Left colon (tissue), 2 donors: ENCODE measurements around the gene MINDY2. TPM values are rescaled to one million over a fixed set of nuclear protein-coding genes. Genes with fewer than 3 reads are reported as not detected.
"Not testable (repeated sequence)": the region's sequence is repeated elsewhere in the genome, so short reads cannot be mapped to it uniquely, and the experiment has no call there.

Experiments used
- ATAC-seq: fragments of 200-7000 bp; cut with Tn5 transposase; one replicate; pipeline ENCODE4 v1.9.1; 2020; ENCODE audit warnings: mild to moderate bottlenecking, moderate library complexity
- DNase-seq, 2 donors: peaks; one replicate each; pipeline ENCODE4 v3.0.0-alpha.2; 2020
- intact Hi-C, 2 donors: fragments of 100-400 bp; cut with DNase I in 1 of 2; cut with micrococcal nuclease in 1 of 2; formaldehyde crosslinking; loops; one replicate each; pipeline versions ENCODE4 v1.11.2 to v1.14.0; 2022; cut with DNase I, micrococcal nuclease
- total RNA-seq, 2 donors: library from RNA; stranded (reverse); fragmentation: NEBNext Ultra II Directional; extraction: Animal tissue kit (Norgen Biotek cat#: 25700); gene quantifications; one replicate each; pipeline ENCODE4 v1.2.1, GENCODE V29; 2021
- donor health status: DM: no; HTN: no; CAD: no.
- donor health status: DM: yes; HTN: yes; CAD: no.

Gene MINDY2
- total RNA-seq, 2 donors from 2014 or later = 9.0 to 14.1 TPM

DNA sequence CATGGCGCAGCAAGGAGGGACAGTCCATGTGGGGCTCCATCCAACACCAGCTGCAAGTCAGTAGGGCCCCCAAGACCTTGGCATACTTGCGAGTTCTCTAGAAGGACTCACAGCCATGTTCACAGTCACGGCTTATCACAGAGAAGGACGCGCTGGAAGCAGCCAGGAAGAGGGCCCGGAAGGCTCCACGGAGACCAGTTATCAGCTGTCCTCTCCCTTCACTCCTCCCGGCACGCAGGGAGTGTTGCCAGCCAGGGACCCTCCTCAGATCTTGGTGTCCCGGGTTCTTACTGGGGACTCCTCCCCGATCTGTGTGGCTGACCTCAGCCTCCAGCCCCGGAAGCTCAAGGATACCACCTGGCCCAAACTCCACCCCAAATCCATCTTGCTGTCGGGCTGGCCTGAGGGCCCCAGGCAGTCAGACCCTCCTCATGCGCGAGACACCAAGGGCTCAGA lies 94.4 kb downstream of the MINDY2 start:
- ATAC-seq (no peak), DNase-seq (no peak)
- intact Hi-C loops = no loop called here

DNA sequence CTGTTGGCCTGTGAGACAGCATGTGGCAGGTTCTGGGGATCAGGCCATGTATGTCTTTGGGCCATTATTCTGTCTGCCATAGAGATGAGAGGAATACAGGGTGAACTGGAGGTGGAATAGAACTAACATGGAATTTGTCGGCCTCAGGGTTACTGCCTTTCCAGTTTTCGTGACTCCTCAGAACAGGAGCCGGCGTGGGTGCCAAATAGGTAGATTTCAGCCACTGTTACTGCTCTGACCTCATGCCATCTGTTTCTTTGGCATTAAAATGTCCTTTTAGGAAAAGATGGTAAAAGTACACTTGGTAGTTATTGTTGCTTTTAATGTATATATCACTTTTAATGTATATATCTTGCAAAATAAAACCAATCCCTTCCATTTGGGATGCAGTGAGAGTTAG lies 96.8 kb downstream of the MINDY2 start:
- intact Hi-C loops = no loop called here
- ATAC-seq (no peak), DNase-seq (no peak)

DNA sequence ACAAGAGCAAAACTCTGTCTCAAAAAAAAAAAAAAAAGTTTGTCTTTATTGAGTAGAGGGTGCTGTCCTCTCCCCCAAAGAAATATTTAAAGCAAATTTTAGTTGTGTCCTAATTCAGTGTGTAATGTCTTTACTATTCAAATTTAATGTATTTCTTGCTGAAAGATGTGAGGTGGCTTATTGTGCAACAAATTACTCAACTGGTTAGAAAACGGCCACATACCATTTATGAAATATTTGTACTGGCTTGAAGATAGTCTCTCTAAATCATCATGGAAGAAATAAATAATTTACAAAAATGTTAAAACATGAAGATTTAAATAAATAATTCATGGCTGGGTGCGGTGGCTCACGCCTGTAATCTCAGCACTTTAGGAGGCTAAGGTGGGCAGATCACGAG lies 99.3 kb downstream of the MINDY2 start:
- no peak for DNase-seq
- no peak for ATAC-seq
- intact Hi-C loops = no loop called here

DNA sequence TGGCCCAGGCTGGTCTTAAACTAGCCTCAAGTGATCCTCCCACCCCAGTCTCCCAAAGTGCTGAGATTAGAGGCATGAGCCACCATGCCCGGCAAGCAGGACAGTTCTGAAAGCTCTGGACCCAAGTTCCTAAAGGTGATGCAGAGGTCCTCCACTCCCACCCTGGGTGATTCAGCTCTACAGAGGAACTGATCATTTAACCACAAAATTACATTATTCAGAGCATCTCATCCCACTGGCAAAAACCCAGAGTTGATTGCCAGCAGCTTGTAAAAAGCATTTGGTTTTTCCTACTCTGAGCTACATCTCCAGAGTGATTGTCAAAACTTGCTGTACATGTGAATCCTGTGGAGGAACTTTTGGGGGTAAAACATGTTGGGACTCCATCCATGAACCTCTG lies 102.2 kb downstream of the MINDY2 start:
- intact Hi-C loops = no loop called here
- ATAC-seq = no peak
- DNase-seq = no peak

DNA sequence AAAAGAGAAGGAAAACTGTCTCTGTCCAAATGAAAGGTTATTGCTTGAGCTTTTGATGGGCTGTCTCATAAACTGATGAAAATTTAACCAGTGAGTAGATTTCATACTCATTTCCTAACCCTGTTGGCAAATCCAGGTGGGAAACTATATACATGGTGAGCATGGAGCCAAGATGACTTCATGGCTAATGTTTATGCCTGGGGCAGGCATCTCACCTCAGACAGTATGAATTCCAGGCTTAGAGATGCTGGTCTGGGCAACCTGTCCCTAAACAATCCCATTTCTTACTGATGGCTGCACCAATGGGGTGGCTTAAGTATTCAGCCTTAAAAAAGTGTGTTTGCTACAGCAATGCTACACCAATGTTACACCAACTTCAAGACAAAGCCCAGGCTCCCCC lies 104.2 kb downstream of the MINDY2 start:
- ATAC-seq = no peak
- intact Hi-C loops = no loop called here
- no peak for DNase-seq

DNA sequence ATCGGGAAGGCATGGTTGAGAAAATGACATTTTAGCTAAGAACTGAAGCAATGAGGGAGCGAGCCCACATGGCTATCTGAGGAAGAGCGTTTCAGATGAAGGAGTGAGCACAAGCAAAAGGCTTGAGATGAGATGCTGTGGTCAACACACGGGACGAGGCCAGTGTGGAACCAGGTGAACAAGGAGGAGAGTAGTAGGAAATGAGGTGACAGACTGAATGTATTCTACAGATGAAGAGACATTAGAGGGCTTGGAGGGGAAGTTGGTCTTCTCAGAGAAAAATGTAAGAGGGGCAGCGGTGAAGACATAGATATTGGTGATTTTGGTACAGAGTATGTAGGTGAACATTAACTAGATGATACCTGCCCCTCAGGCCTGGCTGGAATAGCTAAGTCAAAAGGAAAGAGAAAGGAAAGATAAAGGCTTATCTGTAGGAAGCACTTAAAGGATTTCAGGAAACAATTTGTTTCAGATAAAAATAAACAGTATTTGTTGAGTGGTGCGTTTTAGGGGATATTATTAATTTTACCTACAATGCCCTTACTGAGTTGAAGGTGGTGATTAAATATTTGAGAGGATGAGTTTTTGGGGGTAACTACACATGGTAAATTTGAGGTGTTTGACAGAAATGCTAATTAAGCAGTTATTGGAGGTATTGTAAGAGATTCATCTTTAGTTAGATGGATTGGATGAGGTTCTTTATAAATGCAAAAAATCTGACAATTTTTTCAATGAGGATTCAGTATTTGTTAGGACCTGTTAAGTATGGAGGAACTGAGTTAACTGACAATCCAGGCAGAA lies 105.4 kb downstream of the MINDY2 start:
- DNase-seq (no peak), ATAC-seq (no peak)
- intact Hi-C loops = no loop called here

DNA sequence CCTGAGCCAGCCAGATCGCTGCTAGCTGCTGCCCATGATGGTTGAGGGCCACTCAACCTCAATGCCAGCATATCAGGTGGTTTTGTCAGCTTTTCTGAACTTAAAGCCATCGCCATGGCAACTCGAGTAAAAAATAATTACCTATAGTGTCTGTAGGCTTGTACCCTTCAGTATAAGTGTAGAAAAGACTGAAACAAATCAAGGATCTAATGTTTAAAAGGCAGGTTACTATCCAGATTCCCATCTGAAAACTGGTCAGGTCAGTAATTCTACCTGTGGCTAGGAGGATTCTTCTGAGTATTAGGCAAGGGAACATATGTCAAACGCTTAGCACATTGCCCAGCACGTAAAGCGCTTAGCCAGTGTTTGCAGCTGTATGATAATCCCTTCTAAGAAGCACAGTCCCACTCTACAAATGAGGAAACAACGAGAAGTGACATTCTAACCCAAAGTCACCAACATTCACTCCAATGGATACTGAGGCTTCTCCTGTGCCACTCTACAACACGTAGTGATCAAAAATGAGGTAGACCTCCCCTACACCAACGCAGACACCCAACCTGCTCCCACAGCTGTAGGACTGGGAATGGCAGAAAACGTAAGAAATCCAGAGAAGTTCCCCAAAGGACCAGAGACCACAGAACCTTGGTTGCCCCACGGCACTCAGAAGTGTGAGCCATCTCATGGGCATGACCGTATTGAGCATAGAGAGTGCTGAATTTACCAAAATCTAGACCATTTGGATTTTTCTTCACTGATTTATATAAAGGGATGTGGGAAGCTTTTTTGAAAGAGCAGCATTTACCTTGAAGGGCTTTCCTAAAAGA lies 107.1 kb downstream of the MINDY2 start:
- ATAC-seq = no peak
- intact Hi-C loops = no loop called here

DNA sequence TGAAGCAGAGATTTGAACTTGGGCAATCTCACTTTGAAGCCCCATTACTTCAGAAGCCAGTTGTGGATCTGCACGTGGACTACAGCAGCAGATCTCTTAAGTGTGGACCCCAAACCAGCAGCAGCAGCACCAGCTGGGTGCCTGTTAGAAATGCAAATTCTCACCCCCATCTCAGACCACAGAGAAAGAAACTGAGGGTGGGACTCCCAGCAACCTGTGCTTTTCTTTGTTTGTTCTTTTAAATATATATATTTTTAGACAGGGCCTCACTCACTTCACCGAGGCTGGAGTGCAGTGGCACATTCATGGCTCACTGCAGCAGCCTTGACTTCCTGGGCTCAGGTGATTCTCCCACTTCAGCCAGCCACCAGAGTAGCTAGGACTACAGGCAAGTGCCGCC lies 109.2 kb downstream of the MINDY2 start:
- intact Hi-C loops = no loop called here
- DNase-seq (no peak), ATAC-seq (peak; percentile 8)

More for the DNA sequence above, 107.1 kb downstream of the MINDY2 start:
- DNase-seq = no peak

DNA sequence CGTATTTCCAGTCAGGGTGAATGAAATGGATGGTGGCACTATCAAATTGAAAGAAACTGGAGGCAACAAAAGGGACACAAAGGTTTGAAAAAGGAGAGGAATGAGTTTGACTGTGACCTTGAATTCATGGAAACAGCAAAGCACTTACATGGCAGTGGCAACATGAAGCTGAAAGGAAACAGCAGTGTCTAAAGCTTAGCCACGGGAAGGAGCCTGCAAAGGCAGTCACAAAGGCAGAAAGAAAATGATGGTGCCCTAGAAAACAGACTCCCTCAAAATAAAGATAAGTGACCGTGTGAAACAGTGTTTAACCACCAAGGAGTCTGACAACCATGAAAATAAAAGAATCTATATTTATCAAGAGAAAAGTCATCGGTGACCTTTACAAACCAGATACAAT lies 111.1 kb downstream of the MINDY2 start:
- intact Hi-C loops = no loop called here
- no peak for ATAC-seq

DNA sequence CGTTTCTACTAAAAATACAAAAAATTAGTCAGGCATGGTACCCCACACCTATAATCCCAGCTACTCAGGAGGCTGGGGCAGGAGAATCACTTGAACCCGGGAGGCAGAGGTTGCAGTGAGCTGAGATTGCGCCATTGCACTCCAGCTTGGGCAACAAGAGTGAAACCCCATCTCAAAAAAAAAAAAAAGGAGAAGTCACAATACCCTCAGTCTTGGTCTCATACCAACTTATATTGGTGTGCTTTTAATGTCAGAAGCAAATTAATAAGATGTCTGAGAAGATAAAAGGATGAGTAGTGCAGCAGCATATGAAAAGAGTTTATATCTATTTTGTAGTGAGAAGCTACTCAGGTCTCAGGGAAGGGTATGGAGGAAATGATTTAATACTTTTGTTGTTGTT lies 112.8 kb downstream of the MINDY2 start:
- ATAC-seq, DNase-seq, intact Hi-C loops: not testable (repeated sequence)

More for the DNA sequence above, 111.1 kb downstream of the MINDY2 start:
- no peak for DNase-seq

DNA sequence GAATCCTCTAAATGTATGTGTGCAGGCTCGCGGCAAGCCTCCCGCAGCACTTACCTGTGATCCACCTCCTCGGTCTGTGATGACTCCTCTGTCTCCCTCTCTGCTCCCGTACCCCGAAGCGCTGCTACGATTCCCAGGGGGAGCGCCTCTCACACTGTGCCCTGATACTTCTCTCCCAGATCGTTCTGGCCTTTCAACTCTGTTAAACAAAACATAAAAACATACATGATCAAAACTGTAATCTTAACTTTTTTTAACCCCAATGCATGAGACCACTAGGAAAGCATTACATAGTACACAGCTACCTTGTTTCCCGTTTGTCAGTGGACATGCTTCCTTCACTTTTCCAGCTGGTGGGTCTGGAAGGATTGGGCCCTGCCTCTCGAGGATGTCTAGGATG lies 115.8 kb downstream of the MINDY2 start:
- ATAC-seq = no peak
- intact Hi-C loops = no loop called here
- DNase-seq = no peak

DNA sequence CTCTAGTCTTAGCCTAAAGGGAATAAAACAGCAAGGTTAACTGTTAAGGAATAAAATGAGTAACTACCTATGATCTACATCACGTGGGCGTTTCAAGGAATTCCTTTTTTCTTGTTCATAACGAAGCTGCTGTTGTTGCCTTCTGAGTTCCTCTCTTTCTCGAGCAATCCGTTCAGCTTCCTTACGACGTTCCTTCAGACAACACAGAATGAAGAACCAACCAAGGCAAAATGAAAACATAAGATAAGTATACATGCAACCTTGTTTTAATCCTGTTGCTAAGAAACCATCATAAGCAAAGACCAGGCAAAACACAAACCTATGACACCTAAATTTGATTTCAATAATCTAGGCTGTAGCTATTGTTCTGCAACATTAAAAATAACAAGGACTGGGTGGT lies 118.3 kb downstream of the MINDY2 start:
- DNase-seq (no peak), ATAC-seq (no peak)
- intact Hi-C loops = no loop called here

DNA sequence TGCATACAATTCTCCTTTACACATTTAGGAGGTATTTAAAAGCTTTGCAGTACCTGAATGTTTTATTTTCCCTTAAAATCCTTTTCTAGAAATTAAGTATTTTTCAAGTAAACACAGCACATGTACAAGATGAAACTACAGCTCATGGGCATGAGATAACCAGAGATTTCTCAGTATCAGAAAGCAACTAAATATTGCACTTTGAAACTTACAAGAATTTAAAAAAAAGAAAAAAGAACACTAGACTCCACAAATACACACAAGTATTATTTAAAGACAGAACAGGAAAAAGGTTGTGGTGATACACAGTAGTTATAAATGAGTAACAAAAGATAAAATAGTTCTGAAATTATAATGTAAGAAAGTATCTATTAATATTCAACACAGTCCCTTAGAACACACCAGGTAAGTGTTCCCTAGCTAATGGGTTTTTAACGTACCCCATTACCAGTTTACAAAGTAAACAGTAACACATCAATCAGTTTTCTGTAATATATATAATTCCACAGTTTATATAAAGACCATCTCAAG lies 127.1 kb downstream of the MINDY2 start:
- intact Hi-C loops = no loop called here
- DNase-seq (no peak), ATAC-seq (no peak)

DNA sequence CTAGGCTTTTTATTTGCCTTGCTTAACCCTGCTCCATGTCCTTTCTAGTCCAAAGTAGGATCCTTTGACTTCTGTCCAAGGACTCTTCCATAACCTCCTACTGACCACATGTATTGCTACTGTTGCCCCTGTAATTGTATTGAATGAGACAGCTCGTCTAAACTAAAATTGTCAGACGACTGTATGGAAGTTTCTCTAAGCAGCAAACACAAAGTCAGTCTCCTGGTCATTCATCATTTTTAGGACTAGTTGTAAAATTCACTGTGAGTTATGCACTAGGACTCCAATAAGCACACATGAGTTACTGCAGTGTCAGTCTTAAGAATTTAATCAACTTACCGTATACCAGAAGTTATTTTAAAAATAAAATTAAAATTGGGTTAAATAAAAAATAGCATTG lies 129.5 kb downstream of the MINDY2 start:
- ATAC-seq (no peak), DNase-seq (no peak)
- intact Hi-C loops = no loop called here

DNA sequence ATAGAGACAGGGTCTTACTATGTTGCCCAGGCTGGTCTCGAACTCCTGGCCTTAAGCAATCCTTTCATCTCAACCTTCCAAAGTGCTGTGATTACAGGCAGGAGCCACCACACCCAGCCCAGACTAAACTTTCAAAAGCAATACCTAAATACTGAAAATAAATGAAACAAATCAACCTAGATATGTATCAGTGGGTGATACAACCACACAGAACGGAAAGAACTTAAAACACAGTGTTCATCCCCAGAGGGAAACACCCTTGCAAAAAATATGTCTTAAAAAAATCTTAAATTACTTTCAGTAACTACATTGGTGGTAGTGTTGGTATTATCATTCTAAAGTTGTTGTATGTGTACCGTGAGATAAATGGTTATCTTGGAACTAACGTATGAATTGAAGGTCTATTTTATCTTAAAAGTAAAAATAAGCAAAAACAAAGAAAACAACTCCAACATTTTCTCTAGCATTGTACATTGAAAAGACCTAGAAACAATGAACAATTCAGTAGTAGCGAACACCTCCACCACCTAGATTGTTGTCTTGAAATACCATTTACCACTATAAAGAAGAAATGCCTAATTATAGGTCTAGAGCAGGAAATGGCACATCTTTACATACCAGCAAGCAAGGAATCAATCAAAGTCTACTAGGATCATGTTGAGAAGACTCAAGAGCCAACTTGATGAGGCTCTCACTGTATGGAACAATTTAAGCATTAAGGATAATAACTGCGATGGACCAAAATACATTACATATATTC lies 137.6 kb downstream of the MINDY2 start:
- intact Hi-C loops = no loop called here
- ATAC-seq = no peak
- DNase-seq = no peak

DNA sequence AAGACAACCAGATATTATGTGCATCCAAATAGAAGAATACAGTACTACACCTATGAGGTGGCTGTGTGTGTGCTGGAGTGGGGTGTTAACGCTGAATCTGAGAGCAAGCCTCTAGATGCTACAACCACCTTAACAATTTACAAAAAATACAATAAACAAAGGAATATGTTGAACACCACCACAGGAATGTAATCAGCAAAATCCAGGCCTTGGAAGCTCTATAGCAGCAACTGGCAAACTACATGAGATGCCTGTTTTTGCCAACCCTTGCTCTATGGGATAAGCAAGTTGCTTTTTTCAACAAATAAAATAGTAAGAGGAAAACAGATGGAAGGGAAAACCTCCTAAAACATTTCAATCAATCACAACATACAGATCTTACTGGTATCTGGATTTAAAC lies 138.5 kb downstream of the MINDY2 start:
- DNase-seq (no peak), ATAC-seq (no peak)
- intact Hi-C loops = no loop called here

DNA sequence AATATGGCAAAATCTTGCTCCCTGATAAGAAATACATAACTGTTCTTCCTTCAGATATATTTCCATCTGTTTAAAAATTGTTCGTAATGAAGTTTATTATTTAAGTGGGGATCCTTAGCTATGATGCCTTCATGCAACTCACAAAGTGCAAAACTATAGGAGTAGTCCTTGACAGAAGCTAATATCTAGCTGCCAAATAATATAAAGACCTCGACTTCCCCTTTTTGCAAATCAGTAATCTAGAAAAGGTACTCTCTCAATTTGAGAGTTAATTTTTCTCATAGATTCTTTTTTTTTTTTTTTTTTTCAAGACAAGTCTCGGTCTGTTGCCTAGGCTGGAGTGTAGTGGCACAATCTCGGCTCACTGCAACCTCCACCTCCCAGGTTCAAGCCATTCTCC lies 139.4 kb downstream of the MINDY2 start:
- intact Hi-C loops = no loop called here
- DNase-seq = no peak
- ATAC-seq = no peak
